NCI-H2227 (cell line): ENCODE results near the gene GM2A.
"Not testable (repeated sequence)": the region's sequence is repeated elsewhere in the genome, so short reads cannot be mapped to it uniquely, and the experiment has no call there.

Experiments
- DNase-seq: peaks from one replicate; lab custom pipeline; 2025; ENCODE audit not compliant: unreplicated experiment; lab: John Stamatoyannopoulos, UW

The GM2A gene

GRCh38 chr5:151251001-151251551 lies 1.9 kb upstream of the GM2A start:
- no peak for DNase-seq

GRCh38 chr5:151251621-151252020 lies 1.4 kb upstream of the GM2A start:
- DNase-seq = no peak

- no peak for DNase-seq
These were observed 593 bp downstream of the GM2A start for GRCh38 chr5:151253605-151253950.

- no peak for DNase-seq
These were observed 1.6 kb downstream of the GM2A start for GRCh38 chr5:151254556-151254955.

- DNase-seq = not testable (repeated sequence)
These were observed 2.0 kb downstream of the GM2A start for GRCh38 chr5:151254990-151255389.

- DNase-seq = no peak
These were observed 2.8 kb downstream of the GM2A start for GRCh38 chr5:151255621-151256286.

GRCh38 chr5:151257731-151258181 lies 4.8 kb downstream of the GM2A start:
- DNase-seq = no peak

- DNase-seq = no peak
These were observed 5.2 kb downstream of the GM2A start for GRCh38 chr5:151258201-151258611.

GRCh38 chr5:151258816-151259215 lies 5.8 kb downstream of the GM2A start:
- DNase-seq = no peak

- DNase-seq = no peak
These were observed 6.9 kb downstream of the GM2A start for GRCh38 chr5:151259931-151260330.

- no peak for DNase-seq
These were observed 9.5 kb downstream of the GM2A start for GRCh38 chr5:151262532-151262931.

- DNase-seq = no peak
These were observed 11.1 kb downstream of the GM2A start for GRCh38 chr5:151264113-151264512.

- no peak for DNase-seq
These were observed 14.7 kb downstream of the GM2A start for GRCh38 chr5:151267491-151268260.

GRCh38 chr5:151270599-151270998 lies 17.6 kb downstream of the GM2A start:
- DNase-seq = no peak

- DNase-seq = no peak
These were observed 18.4 kb downstream of the GM2A start for GRCh38 chr5:151271336-151271735.

GRCh38 chr5:151274666-151275065 lies 21.7 kb downstream of the GM2A start:
- no peak for DNase-seq

- no peak for DNase-seq
These were observed 22.8 kb downstream of the GM2A start for GRCh38 chr5:151275803-151276202.

GRCh38 chr5:151278845-151279244 lies 25.9 kb downstream of the GM2A start:
- no peak for DNase-seq

GRCh38 chr5:151280443-151280842 lies 27.5 kb downstream of the GM2A start:
- no peak for DNase-seq

- no peak for DNase-seq
These were observed 28.1 kb downstream of the GM2A start for GRCh38 chr5:151281001-151281639.

GRCh38 chr5:151283120-151283825 lies 30.3 kb downstream of the GM2A start:
- DNase-seq = no peak
